ENCODE results near the gene FAM217B.

The FAM217B gene

GRCh38 chr20:59977086-59977485 is 36.9 kb downstream of the FAM217B start:
- Histone ChIP-seq H3K9me3 (replicated peaks; ENCODE audit: insufficient read depth, low read length) (no peaks in the 10 kb centered on the region), H3F3A (ENCODE audit: insufficient read depth, low read length) (no peaks in the 10 kb centered on the region), H4K20me1 (ENCODE audit: insufficient read depth, low read length) (no peaks in the 10 kb centered on the region), H3K9ac (ENCODE audit: low read length) (no peak overlapping the region), H3K4me3 (ENCODE audit: low read length) (no peak overlapping the region), H2AFZ (ENCODE audit: low read length) (no peak overlapping the region), H3K27me3 (replicated peaks; ENCODE audit: insufficient read depth, low read length) (no peaks in the 10 kb centered on the region), H3K4me2 (ENCODE audit: low read depth, low read length) (no peak overlapping the region), H3K79me2 (ENCODE audit: low read length) (no peaks in the 10 kb centered on the region), H3K27ac (ENCODE audit: low read length) (no peak overlapping the region), H3K36me3 (replicated peaks; ENCODE audit: insufficient read depth, low read length) (no peaks in the 10 kb centered on the region), H3K9me2 (replicated peaks; ENCODE audit: insufficient read depth, low read length) (no peaks in the 10 kb centered on the region), H3K4me1 (ENCODE audit: low read length) (no peaks in the 10 kb centered on the region)
- no peak for DNase-seq
- TF ChIP-seq EZH2 (optimal IDR thresholded peaks at IDR 0.05; ENCODE audit: low read depth, low read length) (no peak), CTCF (IDR thresholded peaks at IDR 0.05; ENCODE audit: low read length) (no peak), EZH2phosphoT487 (IDR thresholded peaks at IDR 0.05; ENCODE audit: low read length) (no peak)

- TF ChIP-seq EZH2phosphoT487 (IDR thresholded peaks at IDR 0.05; ENCODE audit: low read length) = no peak
- no peaks in the 10 kb centered on the region for H4K20me1 ChIP-seq (ENCODE audit: insufficient read depth, low read length)
- H2AFZ ChIP-seq (ENCODE audit: low read length) = no peak overlapping the region
These were observed 42.9 kb downstream of the FAM217B start for GRCh38 chr20:59983076-59983475.

GRCh38 chr20:59984541-59984940 is 44.4 kb downstream of the FAM217B start:
- Histone ChIP-seq H3F3A (ENCODE audit: insufficient read depth, low read length) (no peaks in the 10 kb centered on the region), H3K4me2 (ENCODE audit: low read depth, low read length) (no peak overlapping the region), H3K4me3 (ENCODE audit: low read length) (no peak overlapping the region), H3K27ac (ENCODE audit: low read length) (no peak overlapping the region), H3K9me3 (replicated peaks; ENCODE audit: insufficient read depth, low read length) (no peaks in the 10 kb centered on the region), H2AFZ (ENCODE audit: low read length) (no peak overlapping the region), H3K9ac (ENCODE audit: low read length) (no peak overlapping the region), H3K79me2 (ENCODE audit: low read length) (no peaks in the 10 kb centered on the region), H3K9me2 (replicated peaks; ENCODE audit: insufficient read depth, low read length) (no peaks in the 10 kb centered on the region), H3K36me3 (replicated peaks; ENCODE audit: insufficient read depth, low read length) (no peaks in the 10 kb centered on the region), H4K20me1 (ENCODE audit: insufficient read depth, low read length) (no peaks in the 10 kb centered on the region), H3K4me1 (ENCODE audit: low read length) (no peaks in the 10 kb centered on the region), H3K27me3 (replicated peaks; ENCODE audit: insufficient read depth, low read length) (no peaks in the 10 kb centered on the region)
- TF ChIP-seq EZH2phosphoT487 (IDR thresholded peaks at IDR 0.05; ENCODE audit: low read length) (no peak), EZH2 (optimal IDR thresholded peaks at IDR 0.05; ENCODE audit: low read depth, low read length) (no peak), CTCF (IDR thresholded peaks at IDR 0.05; ENCODE audit: low read length) (no peak)
- DNase-seq = no peak

More at GRCh38 chr20:59983076-59983475, 42.9 kb downstream of the FAM217B start:
- Histone ChIP-seq H3K4me3 (ENCODE audit: low read length) (no peak overlapping the region), H3K9me2 (replicated peaks; ENCODE audit: insufficient read depth, low read length) (no peaks in the 10 kb centered on the region), H3K9ac (ENCODE audit: low read length) (no peak overlapping the region), H3K27me3 (replicated peaks; ENCODE audit: insufficient read depth, low read length) (no peaks in the 10 kb centered on the region), H3K4me1 (ENCODE audit: low read length) (no peaks in the 10 kb centered on the region), H3K9me3 (replicated peaks; ENCODE audit: insufficient read depth, low read length) (no peaks in the 10 kb centered on the region), H3K79me2 (ENCODE audit: low read length) (no peaks in the 10 kb centered on the region), H3F3A (ENCODE audit: insufficient read depth, low read length) (no peaks in the 10 kb centered on the region), H3K36me3 (replicated peaks; ENCODE audit: insufficient read depth, low read length) (no peaks in the 10 kb centered on the region), H3K4me2 (ENCODE audit: low read depth, low read length) (no peak overlapping the region), H3K27ac (ENCODE audit: low read length) (no peak overlapping the region)
- no peak for DNase-seq

- Histone ChIP-seq H3K36me3 (replicated peaks; ENCODE audit: insufficient read depth, low read length) (no peaks in the 10 kb centered on the region), H3K27ac (ENCODE audit: low read length) (no peak overlapping the region), H3K9ac (ENCODE audit: low read length) (no peak overlapping the region), H3K4me3 (ENCODE audit: low read length) (no peak overlapping the region), H3K9me2 (replicated peaks; ENCODE audit: insufficient read depth, low read length) (no peaks in the 10 kb centered on the region), H3F3A (ENCODE audit: insufficient read depth, low read length) (no peaks in the 10 kb centered on the region), H2AFZ (ENCODE audit: low read length) (no peak overlapping the region), H3K79me2 (ENCODE audit: low read length) (no peaks in the 10 kb centered on the region), H3K27me3 (replicated peaks; ENCODE audit: insufficient read depth, low read length) (no peaks in the 10 kb centered on the region), H3K4me1 (ENCODE audit: low read length) (no peaks in the 10 kb centered on the region), H4K20me1 (ENCODE audit: insufficient read depth, low read length) (no peaks in the 10 kb centered on the region), H3K4me2 (ENCODE audit: low read depth, low read length) (no peak overlapping the region), H3K9me3 (replicated peaks; ENCODE audit: insufficient read depth, low read length) (no peaks in the 10 kb centered on the region)
- no peak for DNase-seq
- TF ChIP-seq CTCF (IDR thresholded peaks at IDR 0.05; ENCODE audit: low read length) (no peak), EZH2 (optimal IDR thresholded peaks at IDR 0.05; ENCODE audit: low read depth, low read length) (no peak), EZH2phosphoT487 (IDR thresholded peaks at IDR 0.05; ENCODE audit: low read length) (no peak)
These were observed 45.0 kb downstream of the FAM217B start for GRCh38 chr20:59985164-59985563.

All from MM.1S (cell line).